ENCODE results near the gene KCNK1. TPM values are rescaled to one million over a fixed set of nuclear protein-coding genes. Genes with fewer than 3 reads are reported as not detected.

The KCNK1 gene
- total RNA-seq, 1 donor from 2014 or later = 5.6 TPM

GRCh38 chr1:233695901-233696300 lies 82.0 kb downstream of the KCNK1 start:
- H3K4me3 Mint-ChIP-seq (ENCODE audit: unreplicated experiment) = no peak overlapping the region
- no peak for DNase-seq (ENCODE audit: low spot score)
- no peaks in the 10 kb centered on the region for H3K9me3 Mint-ChIP-seq (ENCODE audit: unreplicated experiment)
- TF ChIP-seq CTCF (IDR thresholded peaks at IDR 0.05; ENCODE audit: unreplicated experiment) = no peak
- peaks cover 7% of the 10 kb centered on the region for H3K27me3 Mint-ChIP-seq (ENCODE audit: unreplicated experiment)
- peaks cover 10% of the 10 kb centered on the region for H3K4me1 Mint-ChIP-seq (ENCODE audit: unreplicated experiment)
- no peak overlapping the region for H3K27ac Mint-ChIP-seq (ENCODE audit: unreplicated experiment)
- H3K36me3 Mint-ChIP-seq (ENCODE audit: low read depth, unreplicated experiment) = no peaks in the 10 kb centered on the region

- Mint-ChIP-seq H3K27ac (ENCODE audit: unreplicated experiment) (no peak overlapping the region), H3K27me3 (ENCODE audit: unreplicated experiment) (peaks cover 5% of the 10 kb centered on the region), H3K4me3 (ENCODE audit: unreplicated experiment) (no peak overlapping the region), H3K4me1 (ENCODE audit: unreplicated experiment) (peaks cover 14% of the 10 kb centered on the region), H3K9me3 (ENCODE audit: unreplicated experiment) (no peaks in the 10 kb centered on the region), H3K36me3 (ENCODE audit: low read depth, unreplicated experiment) (no peaks in the 10 kb centered on the region)
- no peak for TF ChIP-seq CTCF (IDR thresholded peaks at IDR 0.05; ENCODE audit: unreplicated experiment)
- DNase-seq (ENCODE audit: low spot score) = no peak
Observed at GRCh38 chr1:233700338-233700737, 86.4 kb downstream of the KCNK1 start.

- no peaks in the 10 kb centered on the region for H3K27me3 Mint-ChIP-seq (ENCODE audit: unreplicated experiment)
- no peak for DNase-seq (ENCODE audit: low spot score)
- H3K9me3 Mint-ChIP-seq (ENCODE audit: unreplicated experiment) = no peaks in the 10 kb centered on the region
- no peaks in the 10 kb centered on the region for H3K36me3 Mint-ChIP-seq (ENCODE audit: low read depth, unreplicated experiment)
- no peak for TF ChIP-seq CTCF (IDR thresholded peaks at IDR 0.05; ENCODE audit: unreplicated experiment)
- H3K27ac Mint-ChIP-seq (ENCODE audit: unreplicated experiment) = no peak overlapping the region
- no peak overlapping the region for H3K4me3 Mint-ChIP-seq (ENCODE audit: unreplicated experiment)
- peaks cover 4% of the 10 kb centered on the region for H3K4me1 Mint-ChIP-seq (ENCODE audit: unreplicated experiment)
Observed at GRCh38 chr1:233704170-233704897, 90.4 kb downstream of the KCNK1 start.

GRCh38 chr1:233704898-233705723 lies 91.2 kb downstream of the KCNK1 start:
- Mint-ChIP-seq H3K27ac (ENCODE audit: unreplicated experiment) (no peak overlapping the region), H3K4me3 (ENCODE audit: unreplicated experiment) (no peak overlapping the region), H3K4me1 (ENCODE audit: unreplicated experiment) (peaks cover 4% of the 10 kb centered on the region), H3K9me3 (ENCODE audit: unreplicated experiment) (no peaks in the 10 kb centered on the region), H3K27me3 (ENCODE audit: unreplicated experiment) (no peaks in the 10 kb centered on the region), H3K36me3 (ENCODE audit: low read depth, unreplicated experiment) (no peaks in the 10 kb centered on the region)
- no peak for DNase-seq (ENCODE audit: low spot score)
- no peak for TF ChIP-seq CTCF (IDR thresholded peaks at IDR 0.05; ENCODE audit: unreplicated experiment)
